Activated CD4-positive, alpha-beta T cell treated with anti-CD3 and anti-CD28 coated beads, Interleukin-2, amount 10 ng/mL, durations not matched to agents 24 days and 14 days (primary cell): ENCODE measurements around the gene DHRS3. TPM values are rescaled to one million over a fixed set of nuclear protein-coding genes. Genes with fewer than 3 reads are reported as not detected.
A peak's percentile ranks its signal among the peaks of the same experiment; 100 is the strongest.
"Not testable (repeated sequence)": the region's sequence is repeated elsewhere in the genome, so short reads cannot be mapped to it uniquely, and the experiment has no call there.

Experiments
- DNase-seq: peaks from one replicate; pipeline ENCODE4 v3.0.0; 2022
- H3K27ac Mint-ChIP-seq: one replicate; pipeline ENCODE4 v1.8.0; 2022; ENCODE audit warnings: mild to moderate bottlenecking, mixed read lengths
- H3K27me3 Mint-ChIP-seq: one replicate; pipeline ENCODE4 v1.8.0; 2022; ENCODE audit warnings: mixed read lengths
- H3K36me3 Mint-ChIP-seq: one replicate; pipeline ENCODE4 v1.8.0; 2022; ENCODE audit warnings: low read depth, mild to moderate bottlenecking, mixed read lengths
- H3K4me1 Mint-ChIP-seq: one replicate; pipeline ENCODE4 v1.8.0; 2021; ENCODE audit warnings: mixed read lengths
- H3K4me3 Mint-ChIP-seq: one replicate; pipeline ENCODE4 v1.8.0; 2022; ENCODE audit warnings: mild to moderate bottlenecking, moderate library complexity, mixed read lengths
- H3K9me3 Mint-ChIP-seq: one replicate; pipeline ENCODE4 v1.8.0; 2021; ENCODE audit warnings: mixed read lengths
- intact Hi-C: fragments of 100-400 bp; cut with micrococcal nuclease; formaldehyde crosslinking; loops from one replicate; pipeline ENCODE4 v1.15.1; 2023
- total RNA-seq: library from RNA; stranded (reverse); gene quantifications from 2 replicates; pipeline ENCODE4 v1.2.3, GENCODE V29; 2022

The DHRS3 gene
- total RNA-seq, 1 donor from 2014 or later: 69.2 TPM

DNA sequence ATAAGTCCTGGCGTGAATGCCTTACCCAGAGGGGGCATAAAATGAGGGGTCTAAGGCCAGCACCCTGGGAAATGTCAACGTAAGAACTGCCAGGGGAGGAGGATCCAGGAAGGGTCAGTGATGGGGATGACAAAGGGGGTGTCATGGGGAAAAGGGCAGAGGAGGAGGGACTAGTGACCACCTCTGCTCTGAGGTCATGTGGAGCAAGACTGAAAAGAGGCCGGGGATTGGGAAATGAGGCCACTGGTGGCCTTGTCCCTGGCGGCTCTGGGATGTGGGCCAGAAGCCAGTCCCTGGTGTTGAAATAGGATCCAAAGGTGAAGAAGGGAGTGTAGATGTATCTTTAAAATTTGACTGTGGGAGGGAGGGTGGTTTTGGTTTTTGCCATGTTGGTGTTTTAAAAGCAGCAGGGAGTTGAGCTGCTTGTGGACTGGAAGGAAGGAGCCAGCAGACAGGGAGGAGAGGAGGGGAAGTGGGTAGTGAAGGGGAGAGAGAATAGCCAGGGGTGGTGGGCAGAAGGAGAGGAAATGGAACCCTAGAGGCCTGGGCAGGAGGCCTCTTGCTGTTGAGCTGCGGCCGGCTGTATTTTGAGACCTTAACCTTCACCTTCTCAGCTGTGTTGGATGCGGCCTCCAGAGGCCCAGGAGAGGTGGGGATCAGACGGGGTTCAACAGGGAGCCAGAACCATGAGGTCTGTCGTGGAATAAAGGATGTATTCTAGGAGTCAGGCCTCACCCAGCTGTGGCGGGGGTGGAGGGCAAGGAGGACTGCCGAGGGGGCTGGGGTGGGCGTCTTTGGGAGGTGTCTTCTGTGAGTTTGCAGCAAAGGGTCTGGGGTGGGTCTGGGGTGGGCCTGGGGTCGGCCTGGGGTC lies 92.5 kb downstream of the DHRS3 start:
- H3K27me3 Mint-ChIP-seq: no peaks in the 10 kb centered on the region
- peaks cover 19% of the 10 kb centered on the region for H3K4me1 Mint-ChIP-seq
- DNase-seq: no peak
- H3K36me3 Mint-ChIP-seq: peaks cover 8% of the 10 kb centered on the region
- intact Hi-C loops: no loop called here
- no peak overlapping the region for H3K4me3 Mint-ChIP-seq
- H3K9me3 Mint-ChIP-seq: no peaks in the 10 kb centered on the region
- peak overlapping the region; percentile 56 for H3K27ac Mint-ChIP-seq

DNA sequence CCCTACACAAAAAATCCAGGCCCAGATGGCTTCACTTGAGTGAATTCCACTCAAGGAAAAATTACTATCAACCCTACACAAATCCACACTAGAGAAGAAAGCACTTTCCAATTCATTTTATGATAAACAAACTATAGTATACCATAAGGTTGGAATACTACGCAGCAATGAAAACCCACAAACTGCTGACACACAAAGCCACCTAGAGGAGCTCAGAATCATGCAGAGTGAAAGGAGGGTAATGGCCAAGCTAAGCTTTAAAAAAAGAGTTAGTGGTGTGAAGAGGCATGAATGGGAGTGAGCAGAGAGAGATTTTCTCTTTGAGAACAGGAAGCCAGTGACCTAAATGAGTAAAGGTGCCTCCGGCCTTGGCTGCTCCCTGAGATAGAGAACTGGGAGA lies 93.7 kb downstream of the DHRS3 start:
- no peak for DNase-seq
- Mint-ChIP-seq H3K36me3 (peaks cover 9% of the 10 kb centered on the region), H3K4me1 (peaks cover 21% of the 10 kb centered on the region), H3K9me3 (no peaks in the 10 kb centered on the region), H3K27me3 (no peaks in the 10 kb centered on the region), H3K27ac (no peak overlapping the region), H3K4me3 (no peak overlapping the region)
- intact Hi-C loops: no loop called here

DNA sequence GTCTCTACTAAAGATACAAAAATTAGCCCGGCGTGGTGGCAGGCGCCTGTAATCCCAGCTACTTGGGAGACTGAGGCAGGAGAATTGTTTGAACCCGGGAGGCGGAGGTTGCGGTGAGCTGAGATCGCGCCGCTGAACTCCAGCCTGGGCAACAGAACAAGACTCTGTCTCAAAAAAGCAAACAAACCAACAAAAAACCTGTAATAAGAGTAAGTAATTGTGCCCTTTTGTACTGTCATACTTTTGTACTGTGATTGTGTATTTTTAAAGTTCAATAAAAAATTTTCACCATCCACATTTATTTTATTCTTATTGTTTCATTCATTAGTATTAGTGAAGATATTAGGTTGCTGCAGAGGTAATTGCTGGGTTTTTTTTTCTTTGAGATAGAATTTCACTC lies 95.2 kb downstream of the DHRS3 start:
- H3K9me3 Mint-ChIP-seq, DNase-seq, H3K27me3 Mint-ChIP-seq, H3K27ac Mint-ChIP-seq, H3K4me3 Mint-ChIP-seq, intact Hi-C loops: not testable (repeated sequence)
- Mint-ChIP-seq H3K36me3 (peaks cover 13% of the 10 kb centered on the region), H3K4me1 (peaks cover 25% of the 10 kb centered on the region)

DNA sequence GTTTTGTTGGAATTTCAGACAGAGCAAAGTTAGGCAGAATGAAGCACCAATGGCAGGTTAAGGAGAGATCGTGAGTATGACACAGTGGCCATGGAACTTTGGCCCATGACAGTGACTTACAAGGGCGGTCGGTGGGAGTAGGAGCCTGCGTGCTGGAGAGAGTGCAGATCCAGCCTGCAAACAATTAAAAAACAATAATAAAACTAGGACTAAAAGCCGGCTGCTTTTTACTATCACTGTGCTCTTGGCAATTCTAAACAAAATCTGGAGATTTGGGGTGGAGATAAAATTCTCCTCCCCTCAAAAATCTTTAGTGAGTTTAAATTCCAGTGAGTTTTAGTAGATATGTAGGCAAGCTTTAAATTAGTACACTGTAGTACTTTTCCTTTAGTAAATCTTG lies 96.9 kb downstream of the DHRS3 start:
- H3K27ac Mint-ChIP-seq: no peak overlapping the region
- DNase-seq: no peak

DNA sequence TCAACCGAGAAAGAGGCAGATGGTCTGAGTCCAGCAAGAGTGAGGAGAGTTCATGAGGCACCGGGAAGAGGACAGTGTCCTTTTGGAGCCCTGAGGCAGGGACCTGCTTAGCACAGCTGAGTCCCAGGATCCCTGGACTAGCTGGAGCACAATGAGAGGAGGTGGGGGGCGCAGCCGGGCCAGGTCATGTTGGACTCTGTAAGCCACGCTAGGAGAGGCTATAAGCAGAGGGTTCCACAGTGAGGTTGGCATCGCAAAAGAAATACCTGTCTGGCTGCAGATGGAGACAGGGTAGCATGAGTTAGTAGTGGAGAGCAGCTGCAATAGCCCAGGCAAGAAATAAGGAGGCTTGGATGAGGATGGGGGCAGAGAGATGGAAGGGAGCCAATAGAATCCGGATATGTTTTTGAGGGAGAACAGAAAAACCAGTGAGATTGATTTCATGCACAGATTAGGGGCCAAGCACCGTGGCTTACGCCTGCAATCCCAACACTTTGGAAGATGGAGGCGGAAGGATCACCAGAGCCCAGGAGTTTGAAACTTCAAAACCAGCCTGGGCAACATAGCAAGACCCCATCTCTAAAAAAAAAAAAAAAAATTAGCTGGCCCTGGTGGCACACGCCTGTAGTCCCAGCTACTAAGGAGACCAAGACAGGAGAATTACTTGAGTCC lies 98.2 kb downstream of the DHRS3 start:
- H3K9me3 Mint-ChIP-seq: no peaks in the 10 kb centered on the region
- peaks cover 23% of the 10 kb centered on the region for H3K4me1 Mint-ChIP-seq
- H3K36me3 Mint-ChIP-seq: peaks cover 18% of the 10 kb centered on the region
- intact Hi-C loops: loop anchor here (1.0 to 10.0 kb wide), 5 partner anchors 10 to 345 kb away; partner anchors contain the start of gene DHRS3
- no peak overlapping the region for H3K4me3 Mint-ChIP-seq
- H3K27ac Mint-ChIP-seq: peak overlapping the region; percentile 64
- no peaks in the 10 kb centered on the region for H3K27me3 Mint-ChIP-seq
- no peak for DNase-seq

More for the DNA sequence above, 96.9 kb downstream of the DHRS3 start:
- intact Hi-C loops: no loop called here
- Mint-ChIP-seq H3K4me1 (peaks cover 31% of the 10 kb centered on the region), H3K9me3 (no peaks in the 10 kb centered on the region), H3K36me3 (peaks cover 18% of the 10 kb centered on the region), H3K4me3 (no peak overlapping the region), H3K27me3 (no peaks in the 10 kb centered on the region)

- Mint-ChIP-seq H3K4me3 (peak overlapping the region; percentile 35), H3K9me3 (no peaks in the 10 kb centered on the region), H3K27me3 (no peaks in the 10 kb centered on the region), H3K4me1 (peaks cover 29% of the 10 kb centered on the region), H3K36me3 (peaks cover 18% of the 10 kb centered on the region), H3K27ac (peak overlapping the region; percentile 81)
- DNase-seq: no peak
- intact Hi-C loops: loop anchor here (1.0 to 10.0 kb wide), 5 partner anchors 9 to 344 kb away; partner anchors contain the start of gene DHRS3
These were observed 98.9 kb downstream of the DHRS3 start for GRCh38 chr1:12518931-12519692.

Other genes with a start within 250 kb of the DHRS3 start
- gene AADACL4, start 25.9 kb upstream of the DHRS3 start, total RNA-seq: not detected in 2 replicates
- not detected in 2 replicates for gene AADACL3, start 97.9 kb upstream of the DHRS3 start, total RNA-seq
- not detected in 2 replicates for gene CFAP107, start 128.0 kb upstream of the DHRS3 start, total RNA-seq
- gene PRAMEF12, start 155.5 kb upstream of the DHRS3 start, total RNA-seq: not detected in 2 replicates
- not detected in 2 replicates for gene PRAMEF1, start 173.2 kb upstream of the DHRS3 start, total RNA-seq
- gene PRAMEF11, start 213.2 kb upstream of the DHRS3 start, total RNA-seq: not detected in 2 replicates
- gene HNRNPCL1, start 230.5 kb upstream of the DHRS3 start, total RNA-seq: not detected in 2 replicates
- gene PRAMEF2, start 238.9 kb upstream of the DHRS3 start, total RNA-seq: not detected in 2 replicates